Neural cell (in vitro differentiated cells): ENCODE measurements around the gene KREMEN2. TPM values are rescaled to one million over a fixed set of nuclear protein-coding genes. Genes with fewer than 3 reads are reported as not detected.

Experiments used
- H2AFZ ChIP-seq: fragments of 200-600, 300-800 bp; sonication (generic), shearing (Covaris generic); 2 replicates; pipeline ENCODE4 v1.6.0; 2014; ENCODE audit warnings: low read depth, mild to moderate bottlenecking, antibody characterized with exemption, low read length, moderate library complexity
- H3F3A ChIP-seq: fragments of 200-600 bp; shearing (Covaris generic); 2 replicates; pipeline ENCODE4 v1.6.1; 2016; ENCODE audit warnings: mild to moderate bottlenecking, moderate library complexity, mixed read lengths, antibody characterized with exemption, low read length; ENCODE audit not compliant: insufficient read depth, poor library complexity, severe bottlenecking
- H3K27ac ChIP-seq: fragments of 200-600, 300-800 bp; sonication (generic), shearing (Covaris generic); 2 replicates; pipeline ENCODE4 v1.5.1; 2014; ENCODE audit warnings: mild to moderate bottlenecking, low read length, moderate library complexity
- H3K27me3 ChIP-seq: fragments of 300-800, 200-600 bp; sonication (generic), shearing (Covaris generic); 2 replicates; pipeline ENCODE4 v1.6.0; 2014; ENCODE audit warnings: mild to moderate bottlenecking, low read depth, low read length, moderate library complexity; ENCODE audit not compliant: insufficient read depth
- H3K36me3 ChIP-seq: fragments of 300-800, 200-600 bp; sonication (generic), shearing (Covaris generic); 2 replicates; pipeline ENCODE4 v1.5.1; 2014; ENCODE audit warnings: mild to moderate bottlenecking, antibody characterized with exemption, low read length, moderate library complexity; ENCODE audit not compliant: insufficient read depth
- H3K4me2 ChIP-seq: fragments of 300-800, 200-600 bp; sonication (generic), shearing (Covaris generic); 2 replicates; pipeline ENCODE4 v1.6.0; 2014; ENCODE audit warnings: mild to moderate bottlenecking, low read length
- H3K4me3 ChIP-seq: fragments of 300-800, 200-600 bp; sonication (generic), shearing (Covaris generic); 2 replicates; pipeline ENCODE4 v1.5.1; 2014; ENCODE audit warnings: mild to moderate bottlenecking, low read length, moderate library complexity
- H3K79me2 ChIP-seq: fragments of 200-600 bp; shearing (Covaris generic); replicated peaks from 2 replicates; pipeline ENCODE4 v1.6.0; 2014; ENCODE audit warnings: mild to moderate bottlenecking, low read length, moderate library complexity; ENCODE audit not compliant: insufficient read depth
- H3K9ac ChIP-seq: fragments of 300-800, 200-600 bp; sonication (generic), shearing (Covaris generic); 2 replicates; pipeline ENCODE4 v1.6.1; 2016; ENCODE audit warnings: mild to moderate bottlenecking, low read length, mixed read lengths
- H3K9me2 ChIP-seq: fragments of 200-600 bp; shearing (Covaris generic); 2 replicates; pipeline ENCODE4 v1.6.1; 2016; ENCODE audit warnings: mild to moderate bottlenecking, low read length, mixed read lengths; ENCODE audit not compliant: insufficient read depth
- H3K9me3 ChIP-seq: fragments of 200-600, 300-800 bp; sonication (generic), shearing (Covaris generic); 2 replicates; pipeline ENCODE4 v1.6.1; 2016; ENCODE audit warnings: mild to moderate bottlenecking, mixed run types, low read length, moderate library complexity, mixed read lengths
- H4K20me1 ChIP-seq: fragments of 200-600 bp; shearing (Covaris generic); 2 replicates; pipeline ENCODE4 v1.6.1; 2016; ENCODE audit warnings: mild to moderate bottlenecking, mixed run types; ENCODE audit not compliant: insufficient read depth
- EP300 ChIP-seq: fragments of 450-650 bp; conservative IDR thresholded peaks from 2 replicates; pipeline ENCODE4 v1.6.1; 2014; ENCODE audit warnings: antibody characterized with exemption, mild to moderate bottlenecking, moderate library complexity; ENCODE audit not compliant: poor library complexity, severe bottlenecking
- EZH2 ChIP-seq: fragments of 200-600, 300-800 bp; shearing (Covaris generic), sonication (generic); IDR thresholded peaks from 2 replicates; pipeline ENCODE4 v1.6.1; 2014; ENCODE audit warnings: antibody characterized with exemption, low read length, borderline replicate concordance, mild to moderate bottlenecking; ENCODE audit not compliant: insufficient read depth, poor library complexity, severe bottlenecking
- MXI1 ChIP-seq: fragments of 450-650 bp; conservative IDR thresholded peaks from 2 replicates; pipeline ENCODE4 v1.6.1; 2014; ENCODE audit warnings: antibody characterized with exemption, mild to moderate bottlenecking; ENCODE audit not compliant: poor library complexity, severe bottlenecking
- POLR2AphosphoS5 ChIP-seq: IDR thresholded peaks from 2 replicates; pipeline ENCODE4 v1.6.1; 2012
- RAD21 ChIP-seq: fragments of 450-650 bp; conservative IDR thresholded peaks from 2 replicates; pipeline ENCODE4 v1.6.1; 2014; ENCODE audit warnings: antibody characterized with exemption, mild to moderate bottlenecking, moderate library complexity
- SMC3 ChIP-seq: fragments of 450-650 bp; conservative IDR thresholded peaks from 2 replicates; pipeline ENCODE4 v1.6.1; 2014; ENCODE audit warnings: antibody characterized with exemption, mild to moderate bottlenecking, moderate library complexity; ENCODE audit not compliant: poor library complexity
- TAF1 ChIP-seq: IDR thresholded peaks from 2 replicates; pipeline ENCODE4 v1.6.1; 2012; ENCODE audit warnings: low read depth
- polyA plus RNA-seq: library from polyadenylated mRNA; depleted of rRNA; stranded (reverse); fragments of >200 nt; gene quantifications from 2 replicates; pipeline ENCODE4 v1.2.3, GENCODE V29; 2014
- TF ChIP-seq, protein P1 (sequence below): fragments of 450-650 bp; IDR thresholded peaks from 2 replicates; pipeline ENCODE4 v1.5.1; 2014; ENCODE audit warnings: antibody characterized with exemption, mild to moderate bottlenecking, moderate library complexity; ENCODE audit not compliant: poor library complexity, severe bottlenecking
- TF ChIP-seq, protein P2 (sequence below): IDR thresholded peaks from 2 replicates; pipeline ENCODE4 v1.6.1; 2012; ENCODE audit warnings: borderline replicate concordance

Gene KREMEN2
- polyA plus RNA-seq, 1 donor from 2014 or later, result 0.71 TPM

DNA sequence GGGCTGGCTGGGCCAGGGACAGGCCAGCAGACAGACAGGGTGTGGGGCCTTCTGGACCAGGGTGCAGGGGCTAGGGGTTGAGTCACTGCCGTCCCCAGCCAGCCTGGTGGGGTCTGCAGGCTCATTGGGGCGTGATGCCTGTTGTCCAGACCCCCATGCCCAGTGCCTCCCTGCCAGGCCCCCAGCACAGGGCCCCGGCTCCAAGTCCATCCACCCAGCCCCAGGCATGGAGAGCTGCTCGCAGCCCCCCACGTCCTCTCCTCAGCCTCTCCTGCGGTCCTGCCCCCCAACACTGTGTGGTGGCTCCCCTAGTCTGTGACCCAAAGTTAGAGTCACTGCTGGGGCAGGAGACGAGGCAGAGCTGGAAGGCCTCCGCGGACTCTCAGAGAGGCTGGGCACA, 23.2 kb downstream of the KREMEN2 start:
- H3K9me3 ChIP-seq, result no peaks in the 10 kb centered on the region
- no peak overlapping the region for H3K4me3 ChIP-seq
- H3K79me2 ChIP-seq, result no peaks in the 10 kb centered on the region
- no peaks in the 10 kb centered on the region for H3F3A ChIP-seq
- no peak overlapping the region for H2AFZ ChIP-seq
- TF ChIP-seq TAF1, result no peak
- TF ChIP-seq RAD21, result no peak
- no peak for TF ChIP-seq EZH2
- TF ChIP-seq SMC3, result no peak
- TF ChIP-seq MXI1, result no peak
- no peak for TF ChIP-seq POLR2AphosphoS5
- H3K9me2 ChIP-seq, result no peaks in the 10 kb centered on the region
- H3K4me2 ChIP-seq, result no peak overlapping the region
- no peak overlapping the region for H3K9ac ChIP-seq
- no peaks in the 10 kb centered on the region for H3K27me3 ChIP-seq
- H3K36me3 ChIP-seq, result no peaks in the 10 kb centered on the region
- no peak overlapping the region for H3K27ac ChIP-seq
- H4K20me1 ChIP-seq, result no peaks in the 10 kb centered on the region

DNA sequence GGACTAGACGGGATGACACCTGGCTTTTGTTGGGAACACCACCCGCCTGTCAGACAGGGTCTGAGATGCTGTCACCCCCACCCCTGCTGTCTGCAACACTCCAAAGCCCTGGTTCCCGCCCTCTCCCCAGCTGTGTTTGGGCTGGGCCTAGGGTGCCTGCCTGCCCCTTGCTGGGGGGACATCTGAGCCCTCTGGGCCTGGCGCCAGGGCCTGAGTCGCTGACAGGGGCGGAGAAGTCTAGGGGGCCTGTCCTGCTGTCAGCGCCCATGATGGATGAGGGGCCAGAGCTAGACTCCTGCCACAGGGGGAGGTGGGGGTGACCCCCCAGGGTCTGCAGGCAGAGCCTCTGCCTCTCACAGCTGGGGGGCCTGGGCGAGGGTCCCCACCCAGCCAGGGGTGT, 23.8 kb downstream of the KREMEN2 start:
- TF ChIP-seq RAD21, result no peak
- TF ChIP-seq POLR2AphosphoS5, result no peak
- TF ChIP-seq EP300, result no peak
- no peak for TF ChIP-seq MXI1
- TF ChIP-seq, protein P1, sequence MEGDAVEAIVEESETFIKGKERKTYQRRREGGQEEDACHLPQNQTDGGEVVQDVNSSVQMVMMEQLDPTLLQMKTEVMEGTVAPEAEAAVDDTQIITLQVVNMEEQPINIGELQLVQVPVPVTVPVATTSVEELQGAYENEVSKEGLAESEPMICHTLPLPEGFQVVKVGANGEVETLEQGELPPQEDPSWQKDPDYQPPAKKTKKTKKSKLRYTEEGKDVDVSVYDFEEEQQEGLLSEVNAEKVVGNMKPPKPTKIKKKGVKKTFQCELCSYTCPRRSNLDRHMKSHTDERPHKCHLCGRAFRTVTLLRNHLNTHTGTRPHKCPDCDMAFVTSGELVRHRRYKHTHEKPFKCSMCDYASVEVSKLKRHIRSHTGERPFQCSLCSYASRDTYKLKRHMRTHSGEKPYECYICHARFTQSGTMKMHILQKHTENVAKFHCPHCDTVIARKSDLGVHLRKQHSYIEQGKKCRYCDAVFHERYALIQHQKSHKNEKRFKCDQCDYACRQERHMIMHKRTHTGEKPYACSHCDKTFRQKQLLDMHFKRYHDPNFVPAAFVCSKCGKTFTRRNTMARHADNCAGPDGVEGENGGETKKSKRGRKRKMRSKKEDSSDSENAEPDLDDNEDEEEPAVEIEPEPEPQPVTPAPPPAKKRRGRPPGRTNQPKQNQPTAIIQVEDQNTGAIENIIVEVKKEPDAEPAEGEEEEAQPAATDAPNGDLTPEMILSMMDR, result no peak
- no peak for TF ChIP-seq TAF1
- TF ChIP-seq, protein P2, sequence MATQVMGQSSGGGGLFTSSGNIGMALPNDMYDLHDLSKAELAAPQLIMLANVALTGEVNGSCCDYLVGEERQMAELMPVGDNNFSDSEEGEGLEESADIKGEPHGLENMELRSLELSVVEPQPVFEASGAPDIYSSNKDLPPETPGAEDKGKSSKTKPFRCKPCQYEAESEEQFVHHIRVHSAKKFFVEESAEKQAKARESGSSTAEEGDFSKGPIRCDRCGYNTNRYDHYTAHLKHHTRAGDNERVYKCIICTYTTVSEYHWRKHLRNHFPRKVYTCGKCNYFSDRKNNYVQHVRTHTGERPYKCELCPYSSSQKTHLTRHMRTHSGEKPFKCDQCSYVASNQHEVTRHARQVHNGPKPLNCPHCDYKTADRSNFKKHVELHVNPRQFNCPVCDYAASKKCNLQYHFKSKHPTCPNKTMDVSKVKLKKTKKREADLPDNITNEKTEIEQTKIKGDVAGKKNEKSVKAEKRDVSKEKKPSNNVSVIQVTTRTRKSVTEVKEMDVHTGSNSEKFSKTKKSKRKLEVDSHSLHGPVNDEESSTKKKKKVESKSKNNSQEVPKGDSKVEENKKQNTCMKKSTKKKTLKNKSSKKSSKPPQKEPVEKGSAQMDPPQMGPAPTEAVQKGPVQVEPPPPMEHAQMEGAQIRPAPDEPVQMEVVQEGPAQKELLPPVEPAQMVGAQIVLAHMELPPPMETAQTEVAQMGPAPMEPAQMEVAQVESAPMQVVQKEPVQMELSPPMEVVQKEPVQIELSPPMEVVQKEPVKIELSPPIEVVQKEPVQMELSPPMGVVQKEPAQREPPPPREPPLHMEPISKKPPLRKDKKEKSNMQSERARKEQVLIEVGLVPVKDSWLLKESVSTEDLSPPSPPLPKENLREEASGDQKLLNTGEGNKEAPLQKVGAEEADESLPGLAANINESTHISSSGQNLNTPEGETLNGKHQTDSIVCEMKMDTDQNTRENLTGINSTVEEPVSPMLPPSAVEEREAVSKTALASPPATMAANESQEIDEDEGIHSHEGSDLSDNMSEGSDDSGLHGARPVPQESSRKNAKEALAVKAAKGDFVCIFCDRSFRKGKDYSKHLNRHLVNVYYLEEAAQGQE, result no peak
- no peak overlapping the region for H3K9ac ChIP-seq
- no peaks in the 10 kb centered on the region for H3K36me3 ChIP-seq
- H3K9me3 ChIP-seq, result no peaks in the 10 kb centered on the region
- H3K27me3 ChIP-seq, result no peaks in the 10 kb centered on the region
- no peaks in the 10 kb centered on the region for H3F3A ChIP-seq
- no peak overlapping the region for H3K4me3 ChIP-seq
- no peaks in the 10 kb centered on the region for H4K20me1 ChIP-seq
- no peak overlapping the region for H2AFZ ChIP-seq
- no peaks in the 10 kb centered on the region for H3K9me2 ChIP-seq
- no peak overlapping the region for H3K27ac ChIP-seq
- no peak overlapping the region for H3K4me2 ChIP-seq
- H3K79me2 ChIP-seq, result no peaks in the 10 kb centered on the region

DNA sequence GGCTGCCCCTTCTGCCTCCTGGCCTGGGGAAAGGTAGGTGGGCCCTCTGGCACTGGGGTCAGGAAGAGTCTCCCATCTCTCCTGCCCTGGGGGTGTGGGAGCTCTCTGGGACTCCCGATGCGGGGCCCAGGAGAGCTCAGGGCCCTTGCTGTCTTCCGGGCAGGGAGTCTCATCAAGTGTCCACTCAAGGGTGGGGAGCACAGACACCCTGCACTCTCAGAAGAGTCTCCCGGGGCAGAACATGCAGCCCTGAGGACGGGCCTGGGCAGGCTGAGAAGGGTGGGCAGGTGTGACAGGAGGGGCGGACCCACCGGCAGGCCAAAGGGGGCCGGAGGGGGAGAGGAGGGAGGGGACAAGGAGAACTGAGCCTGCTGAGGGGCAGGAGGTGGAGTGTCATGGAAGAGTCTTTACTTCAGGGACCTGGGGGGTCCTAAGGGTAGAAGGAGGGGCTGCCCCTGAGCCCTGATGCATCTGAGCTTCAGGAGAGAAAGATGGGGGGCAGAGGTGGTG, 24.6 kb downstream of the KREMEN2 start:
- TF ChIP-seq EZH2 (no peak), MXI1 (no peak), EP300 (no peak), SMC3 (no peak), POLR2AphosphoS5 (no peak), RAD21 (no peak), TAF1 (no peak)
- TF ChIP-seq, protein P1, result no peak
- TF ChIP-seq, protein P2, result no peak
- H2AFZ ChIP-seq, result no peak overlapping the region
- H3K79me2 ChIP-seq, result no peaks in the 10 kb centered on the region

More for the DNA sequence above, 24.6 kb downstream of the KREMEN2 start:
- no peaks in the 10 kb centered on the region for H3K36me3 ChIP-seq
- H3K4me3 ChIP-seq, result no peak overlapping the region
- H3K9me3 ChIP-seq, result no peaks in the 10 kb centered on the region
- H3K9ac ChIP-seq, result no peak overlapping the region
- no peaks in the 10 kb centered on the region for H3K27me3 ChIP-seq
- no peak overlapping the region for H3K27ac ChIP-seq
- no peaks in the 10 kb centered on the region for H4K20me1 ChIP-seq
- no peak overlapping the region for H3K4me2 ChIP-seq
- H3K9me2 ChIP-seq, result no peaks in the 10 kb centered on the region
- H3F3A ChIP-seq, result no peaks in the 10 kb centered on the region
